ENCODE data around the gene HECTD2.
A peak's percentile ranks its signal among the peaks of the same experiment; 100 is the strongest.

HECTD2 gene

DNA sequence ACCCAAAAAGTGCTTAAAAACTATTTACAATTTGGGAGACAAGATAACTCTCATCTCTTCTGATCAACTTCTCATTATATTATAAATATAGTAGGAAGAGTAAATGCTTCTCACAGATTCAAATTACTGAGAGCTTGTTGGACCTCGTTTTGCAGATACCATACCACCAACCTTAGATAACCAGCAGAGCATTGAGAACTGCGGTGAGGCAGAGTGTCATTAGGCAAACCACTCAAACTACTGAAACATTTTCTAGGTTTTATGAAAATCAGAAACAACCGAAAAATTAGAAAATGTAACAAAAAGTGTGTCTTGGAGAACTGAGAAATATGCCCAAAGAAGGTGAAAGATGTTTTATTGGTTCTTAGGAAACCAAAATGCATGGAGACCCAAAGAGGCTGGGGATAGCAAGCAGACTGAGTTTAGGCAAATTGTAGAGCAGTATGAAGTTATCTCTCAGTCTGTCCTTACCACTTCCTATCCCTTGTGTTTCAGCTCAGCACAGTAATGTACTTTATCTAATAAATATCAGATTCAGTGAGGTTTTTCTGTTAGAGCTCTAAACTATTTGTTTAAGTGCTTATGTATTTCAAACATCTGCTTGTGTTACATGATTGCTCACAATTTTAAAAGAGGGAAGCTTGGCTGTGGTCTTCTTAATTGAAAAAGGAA lies 77.9 kb downstream of the HECTD2 start:
- Histone ChIP-seq H3K4me3 (ENCODE audit: severe bottlenecking) (no peak overlapping the region), H3K27ac (ENCODE audit: poor library complexity, severe bottlenecking) (no peak overlapping the region), H3K9me3 (ENCODE audit: severe bottlenecking) (no peaks in the 10 kb centered on the region), H3K27me3 (ENCODE audit: insufficient read depth, poor library complexity, severe bottlenecking) (no peaks in the 10 kb centered on the region), H3K36me3 (ENCODE audit: low read depth) (peaks cover 3% of the 10 kb centered on the region; the same call in 1 of the 2 replicates), H3K4me1 (ENCODE audit: insufficient read depth, poor library complexity, severe bottlenecking) (no peaks in the 10 kb centered on the region)
- TF ChIP-seq, protein P1, sequence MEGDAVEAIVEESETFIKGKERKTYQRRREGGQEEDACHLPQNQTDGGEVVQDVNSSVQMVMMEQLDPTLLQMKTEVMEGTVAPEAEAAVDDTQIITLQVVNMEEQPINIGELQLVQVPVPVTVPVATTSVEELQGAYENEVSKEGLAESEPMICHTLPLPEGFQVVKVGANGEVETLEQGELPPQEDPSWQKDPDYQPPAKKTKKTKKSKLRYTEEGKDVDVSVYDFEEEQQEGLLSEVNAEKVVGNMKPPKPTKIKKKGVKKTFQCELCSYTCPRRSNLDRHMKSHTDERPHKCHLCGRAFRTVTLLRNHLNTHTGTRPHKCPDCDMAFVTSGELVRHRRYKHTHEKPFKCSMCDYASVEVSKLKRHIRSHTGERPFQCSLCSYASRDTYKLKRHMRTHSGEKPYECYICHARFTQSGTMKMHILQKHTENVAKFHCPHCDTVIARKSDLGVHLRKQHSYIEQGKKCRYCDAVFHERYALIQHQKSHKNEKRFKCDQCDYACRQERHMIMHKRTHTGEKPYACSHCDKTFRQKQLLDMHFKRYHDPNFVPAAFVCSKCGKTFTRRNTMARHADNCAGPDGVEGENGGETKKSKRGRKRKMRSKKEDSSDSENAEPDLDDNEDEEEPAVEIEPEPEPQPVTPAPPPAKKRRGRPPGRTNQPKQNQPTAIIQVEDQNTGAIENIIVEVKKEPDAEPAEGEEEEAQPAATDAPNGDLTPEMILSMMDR (IDR thresholded peaks at IDR 0.05; ENCODE audit: poor library complexity, severe bottlenecking): no peak
- ATAC-seq (ENCODE audit: low read depth) (no peak), DNase-seq (ENCODE audit: low spot score) (no peak)

DNA sequence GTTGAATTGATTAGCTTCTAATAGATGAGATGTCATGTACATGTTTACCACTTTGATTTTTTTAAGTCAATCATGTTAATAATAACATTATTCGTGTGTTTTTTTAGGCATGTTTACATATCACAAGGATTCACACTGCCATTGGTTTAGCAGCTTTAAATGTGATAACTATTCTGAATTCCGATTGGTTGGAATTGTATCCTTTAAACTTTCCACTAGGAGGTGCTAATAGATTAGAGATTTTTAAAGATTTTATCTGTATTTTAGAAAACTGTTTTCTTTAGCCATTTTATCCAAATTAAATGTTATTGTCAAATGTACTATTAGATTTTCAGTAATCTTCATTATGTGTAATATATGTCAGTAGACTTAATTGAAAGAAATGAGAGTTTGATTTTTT lies 83.2 kb downstream of the HECTD2 start:
- no peak overlapping the region for H3K4me3 ChIP-seq (ENCODE audit: severe bottlenecking)
- ATAC-seq (ENCODE audit: low read depth) (no peak), DNase-seq (ENCODE audit: low spot score) (no peak)
- TF ChIP-seq, protein P1 (IDR thresholded peaks at IDR 0.05; ENCODE audit: poor library complexity, severe bottlenecking): peak; percentile 78
- H3K4me1 ChIP-seq (ENCODE audit: insufficient read depth, poor library complexity, severe bottlenecking): peaks cover 13% of the 10 kb centered on the region
- H3K9me3 ChIP-seq (ENCODE audit: severe bottlenecking): no peaks in the 10 kb centered on the region
- no peaks in the 10 kb centered on the region for H3K27me3 ChIP-seq (ENCODE audit: insufficient read depth, poor library complexity, severe bottlenecking)
- 0 out of 2 replicates have a peak, but pooled peaks cover 3% of the 10 kb centered on the region for H3K36me3 ChIP-seq (ENCODE audit: low read depth)
- H3K27ac ChIP-seq (ENCODE audit: poor library complexity, severe bottlenecking): no peak overlapping the region

DNA sequence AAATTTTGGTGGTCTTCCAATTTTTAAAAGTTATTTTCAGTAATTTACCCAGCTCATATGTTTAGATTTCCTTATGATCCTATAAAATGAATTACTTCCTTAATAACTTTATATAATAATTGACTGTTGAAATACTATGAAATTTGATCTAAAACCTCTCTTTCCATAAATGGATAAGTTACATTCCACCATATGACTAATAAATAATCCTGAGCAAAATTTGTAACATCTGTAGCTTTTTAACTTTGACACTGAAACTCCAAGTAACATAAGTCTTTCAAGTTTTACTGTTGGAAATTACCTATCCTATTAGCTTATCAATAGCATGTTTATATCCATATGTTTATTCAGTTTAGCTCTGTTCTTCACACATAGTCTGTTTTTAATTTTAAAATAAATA lies 85.3 kb downstream of the HECTD2 start:
- no peak overlapping the region for H3K27ac ChIP-seq (ENCODE audit: poor library complexity, severe bottlenecking)
- no peaks in the 10 kb centered on the region for H3K9me3 ChIP-seq (ENCODE audit: severe bottlenecking)
- no peak overlapping the region for H3K4me3 ChIP-seq (ENCODE audit: severe bottlenecking)
- H3K36me3 ChIP-seq (ENCODE audit: low read depth): 0 out of 2 replicates have a peak, but pooled peaks cover 3% of the 10 kb centered on the region
- no peaks in the 10 kb centered on the region for H3K27me3 ChIP-seq (ENCODE audit: insufficient read depth, poor library complexity, severe bottlenecking)
- TF ChIP-seq, protein P1 (IDR thresholded peaks at IDR 0.05; ENCODE audit: poor library complexity, severe bottlenecking): no peak
- H3K4me1 ChIP-seq (ENCODE audit: insufficient read depth, poor library complexity, severe bottlenecking): peaks cover 13% of the 10 kb centered on the region
- no peak for ATAC-seq (ENCODE audit: low read depth)
- DNase-seq (ENCODE audit: low spot score): no peak

DNA sequence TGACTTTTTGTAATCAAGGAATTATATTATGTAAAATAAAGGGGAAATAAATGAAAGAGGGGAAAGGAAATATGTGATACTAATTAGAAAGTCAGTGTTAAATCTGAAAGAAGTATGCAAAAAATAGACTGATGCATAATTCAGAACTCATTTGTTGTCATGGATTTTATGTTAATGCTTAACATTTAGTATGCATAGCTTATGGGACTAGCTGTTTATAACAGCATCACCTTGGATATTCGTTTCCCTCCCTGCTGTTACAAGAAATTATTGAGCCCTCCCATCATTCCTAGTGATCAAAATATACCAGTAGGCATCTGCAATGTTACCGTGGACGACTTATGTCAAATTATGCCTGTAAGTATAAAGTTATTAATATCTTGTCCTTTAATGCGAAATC lies 85.9 kb downstream of the HECTD2 start:
- 0 out of 2 replicates have a peak, but pooled peaks cover 3% of the 10 kb centered on the region for H3K36me3 ChIP-seq (ENCODE audit: low read depth)
- no peak overlapping the region for H3K27ac ChIP-seq (ENCODE audit: poor library complexity, severe bottlenecking)
- no peak for ATAC-seq (ENCODE audit: low read depth)
- no peak for DNase-seq (ENCODE audit: low spot score)
- no peaks in the 10 kb centered on the region for H3K9me3 ChIP-seq (ENCODE audit: severe bottlenecking)
- H3K4me3 ChIP-seq (ENCODE audit: severe bottlenecking): no peak overlapping the region
- H3K4me1 ChIP-seq (ENCODE audit: insufficient read depth, poor library complexity, severe bottlenecking): peaks cover 13% of the 10 kb centered on the region
- TF ChIP-seq, protein P1 (IDR thresholded peaks at IDR 0.05; ENCODE audit: poor library complexity, severe bottlenecking): no peak
- no peaks in the 10 kb centered on the region for H3K27me3 ChIP-seq (ENCODE audit: insufficient read depth, poor library complexity, severe bottlenecking)
